Hippocampal formation (tissue), 2 donors: ENCODE results near the gene USF1.

Experiments
- DNase-seq, 2 donors: peaks; one replicate each; lab custom pipeline; 2025; lab: John Stamatoyannopoulos, UW

Gene USF1

GRCh38 chr1:161045736-161046604 lies at the start of gene USF1:
USF1 (minus strand) TSS chr1:161045977; CDS start chr1:161043275, 2,702 bp downstream.
- DNase-seq: peak; percentile 89 to 96

GRCh38 chr1:161095230-161095629 lies 49.5 kb upstream of the USF1 start:
- DNase-seq: no peak

GRCh38 chr1:161094481-161094880 lies 48.7 kb upstream of the USF1 start:
- DNase-seq: no peak

- no peak for DNase-seq
These were observed 46.8 kb upstream of the USF1 start for GRCh38 chr1:161092621-161093028.

- DNase-seq: no peak
These were observed 46.2 kb upstream of the USF1 start for GRCh38 chr1:161091796-161092507.

- DNase-seq: no peak
These were observed 45.3 kb upstream of the USF1 start for GRCh38 chr1:161091093-161091492.

GRCh38 chr1:161090617-161091016 lies 44.8 kb upstream of the USF1 start:
- no peak for DNase-seq

- DNase-seq: no peak
These were observed 44.2 kb upstream of the USF1 start for GRCh38 chr1:161089938-161090337.

- no peak for DNase-seq
These were observed 43.6 kb upstream of the USF1 start, which contains the start of gene NECTIN4 for GRCh38 chr1:161089251-161089924. NECTIN4 (minus strand) TSS chr1:161089558; CDS start chr1:161089296, 262 bp downstream.

- DNase-seq: no peak
These were observed 42.9 kb upstream of the USF1 start for GRCh38 chr1:161088587-161089110.

GRCh38 chr1:161086457-161086856 lies 40.7 kb upstream of the USF1 start:
- DNase-seq: no peak

GRCh38 chr1:161085165-161085564 lies 39.4 kb upstream of the USF1 start:
- no peak for DNase-seq

- DNase-seq: no peak
These were observed 38.8 kb upstream of the USF1 start for GRCh38 chr1:161084597-161084988.

- no peak for DNase-seq
These were observed 38.2 kb upstream of the USF1 start for GRCh38 chr1:161083748-161084596.

- DNase-seq: no peak
These were observed 37.4 kb upstream of the USF1 start for GRCh38 chr1:161082996-161083747.

- DNase-seq: no peak
These were observed 36.7 kb upstream of the USF1 start for GRCh38 chr1:161082483-161082882.

- no peak for DNase-seq
These were observed 35.7 kb upstream of the USF1 start for GRCh38 chr1:161081519-161081918.

GRCh38 chr1:161080441-161081405 lies 34.9 kb upstream of the USF1 start:
- DNase-seq: no peak

GRCh38 chr1:161079436-161080110 lies 33.8 kb upstream of the USF1 start:
- no peak for DNase-seq
